HEK293T (cell line): ENCODE measurements around the gene MMP23B.

Experiments used
- ARNT ChIP-seq: fragments of 450-650 bp; IDR thresholded peaks from 2 replicates; pipeline ENCODE4 v1.6.1; 2017; ENCODE audit warnings: mild to moderate bottlenecking
- BHLHE40 ChIP-seq: fragments of 450-650 bp; IDR thresholded peaks from 2 replicates; pipeline ENCODE4 v1.6.1; 2016; ENCODE audit warnings: mild to moderate bottlenecking, moderate library complexity, borderline replicate concordance
- FOXM1 ChIP-seq: fragments of 450-650 bp; IDR thresholded peaks from 2 replicates; pipeline ENCODE4 v1.6.1; 2017; ENCODE audit warnings: mild to moderate bottlenecking, borderline replicate concordance
- SUZ12 ChIP-seq: fragments of 450-650 bp; IDR thresholded peaks from 2 replicates; pipeline ENCODE4 v1.6.1; 2016; ENCODE audit warnings: mild to moderate bottlenecking
- TARDBP ChIP-seq: fragments of 450-650 bp; IDR thresholded peaks from 2 replicates; pipeline ENCODE4 v1.6.1; 2016

DNA sequence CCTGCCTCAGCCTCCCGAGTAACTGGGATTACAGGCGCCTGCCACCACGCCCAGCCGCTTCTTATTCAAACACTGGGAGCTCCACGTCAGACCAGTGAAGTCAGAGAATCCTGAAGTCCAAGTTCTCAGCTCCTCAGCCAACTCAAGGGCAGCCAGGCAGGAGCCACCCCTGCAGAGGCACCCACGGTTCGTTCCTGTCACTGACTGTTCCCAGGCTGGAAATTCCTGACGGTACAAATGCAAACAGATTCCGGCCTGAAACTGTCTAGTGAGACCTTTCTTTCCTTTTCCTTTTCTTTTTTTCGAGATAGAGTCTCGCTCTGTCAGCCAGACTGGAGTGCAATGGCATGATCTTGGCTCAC, 48.9 kb downstream of the MMP23B start:
- TF ChIP-seq TARDBP (no peak), BHLHE40 (no peak), SUZ12 (no peak), FOXM1 (no peak), ARNT (no peak)
